Erythroblast (primary cell): Measurements from ENCODE around the gene EDEM1.

Experiments
- GATA1 ChIP-seq: IDR thresholded peaks from 2 replicates; pipeline ENCODE4 v1.6.1; 2011; ENCODE audit warnings: low read depth, mild to moderate bottlenecking, control low read depth, low read length, moderate library complexity
- POLR2A ChIP-seq: IDR thresholded peaks from 2 replicates; pipeline ENCODE4 v1.6.1; 2011; ENCODE audit warnings: mild to moderate bottlenecking, low read length

- TF ChIP-seq POLR2A = no peak
- no peak for TF ChIP-seq GATA1
Measured at GRCh38 chr3:5219216-5219615, 31.7 kb downstream of the EDEM1 start.
